ENCODE measurements around the gene POP4. TPM values are rescaled to one million over a fixed set of nuclear protein-coding genes. Genes with fewer than 3 reads are reported as not detected.

Gene POP4
- total and polyA plus RNA-seq, 10 of the 15 experiments (the other 5 are each of a cell fraction or from before 2014, with no cell fraction given): 52.1 to 231 (median 118) TPM

DNA sequence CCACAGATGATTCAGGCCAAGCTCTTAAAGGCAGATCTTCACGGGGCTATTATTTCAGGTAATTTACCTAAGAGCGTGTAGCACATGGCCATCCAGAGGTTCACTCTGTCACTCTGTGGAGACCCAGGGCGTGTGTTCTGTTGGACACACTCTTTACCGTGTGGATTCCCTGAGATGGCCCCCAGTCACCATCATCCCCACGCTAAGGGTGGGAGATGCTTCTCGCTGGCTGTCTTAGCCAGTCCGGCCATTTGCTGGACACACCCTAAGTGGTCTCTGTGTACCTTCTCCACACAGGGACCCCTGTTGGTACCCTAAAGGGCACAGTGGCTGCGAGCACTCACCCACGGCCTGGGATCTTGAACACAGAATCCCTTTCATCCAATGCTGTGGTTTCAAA lies 6.0 kb downstream of the POP4 start:
- POLR2A ChIA-PET: interaction anchor here (2.7 kb wide), 1 partner anchor 53 kb away, joined by 10 read pairs; the partner anchor contains the start of gene PLEKHF1
- 98% methylated on average over 9 of the region's 9 CpGs for WGBS (ENCODE audit: insufficient coverage, insufficient replicate concordance, low lambda C conversion rate, missing lambda C conversion rate)

DNA sequence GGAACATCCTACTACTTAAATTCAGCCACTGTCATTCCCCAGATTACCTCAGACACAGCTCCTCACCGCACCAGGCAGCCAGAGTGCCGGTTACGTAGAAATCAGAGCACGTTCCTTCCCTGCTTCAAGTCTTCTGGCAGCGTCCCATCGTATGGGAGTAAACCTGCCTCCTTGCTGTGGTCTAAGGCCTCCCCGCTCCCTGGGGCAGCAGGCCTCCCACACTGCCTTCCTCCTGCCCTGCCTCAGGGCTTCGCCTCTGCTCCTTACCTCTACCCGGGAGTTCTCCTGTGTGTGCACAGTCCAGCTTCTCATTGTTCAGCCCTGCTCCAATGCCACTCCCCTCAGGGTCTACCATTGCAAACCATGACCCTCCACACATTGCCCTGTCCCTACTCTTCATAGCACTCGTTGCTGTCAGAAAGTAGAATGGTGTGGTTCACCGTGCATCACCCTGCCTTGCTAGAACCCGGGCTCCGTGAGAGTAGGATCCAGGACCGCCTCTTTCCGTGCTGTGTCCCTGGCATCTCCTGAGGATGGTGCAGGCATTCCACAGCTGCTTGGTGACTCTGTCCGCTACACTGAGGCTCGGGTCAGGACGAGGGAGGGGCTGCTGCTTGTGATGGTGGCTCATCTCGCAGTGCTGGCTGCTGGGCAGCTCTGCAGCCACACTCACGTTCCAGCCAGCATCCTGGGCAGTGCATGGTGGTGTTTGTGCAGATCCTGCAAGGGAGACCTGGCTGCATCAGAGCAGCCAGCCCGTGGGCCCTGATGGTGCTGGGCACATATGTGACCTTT lies 6.9 kb downstream of the POP4 start:
- BruUV-seq (replicated peaks): no TSS peak
- CTCF ChIA-PET: interaction anchor here (5.4 to 9.5 kb wide), 4 partner anchors 54 to 101 kb away, joined by 45 to 237 read pairs (median 100); partner anchors contain the start of genes C19orf12 and PLEKHF1
- SMC1A ChIA-PET (ENCODE audit: uncharacterized antibody, unreplicated experiment): interaction anchor here (3.8 to 4.4 kb wide), 2 partner anchors 78 to 103 kb away, joined by 26 to 59 read pairs; partner anchors contain the start of gene C19orf12
- no peak overlapping the region for H3K4me3 ChIP-seq
- H3K9me3 ChIP-seq (replicated peaks; ENCODE audit: control insufficient read depth, insufficient read depth, low read length): no peaks in the 10 kb centered on the region
- DNase-seq (ENCODE audit: low read depth, low spot score) (no peak), ATAC-seq (no peak), FAIRE-seq (no peak)
- no peak overlapping the region for H2AFZ ChIP-seq (ENCODE audit: control insufficient read depth, low read depth, low read length)
- no peak overlapping the region for H3K4me2 ChIP-seq (ENCODE audit: control insufficient read depth, insufficient read depth)
- no peaks in the 10 kb centered on the region for H3K27me3 ChIP-seq (replicated peaks in 1 of 2; ENCODE audit: control insufficient read depth in 2 of 2, insufficient read depth in 2 of 2, low read length in 1 of 2)
- in situ Hi-C loops (cut with MboI): loop anchor here (10.0 kb wide), 1 partner anchor 52 kb away; the partner anchor contains the start of gene PLEKHF1
- peaks cover 14% of the 10 kb centered on the region for H3K4me1 ChIP-seq (ENCODE audit: control insufficient read depth, insufficient read depth, low read length)
- H3K79me2 ChIP-seq (ENCODE audit: control insufficient read depth, insufficient read depth, low read length): no peaks in the 10 kb centered on the region
- POLR2A ChIA-PET: no interaction called here
- no peaks in the 10 kb centered on the region for H4K20me1 ChIP-seq (ENCODE audit: control insufficient read depth, insufficient read depth)
- RAD21 ChIA-PET (ENCODE audit: unreplicated experiment): no interaction called here
- intact Hi-C loops (cut with micrococcal nuclease; ENCODE audit: unreplicated experiment): no loop called here
- no peak for TF ChIP-seq SPI1 (IDR thresholded peaks at IDR 0.05; ENCODE audit: borderline replicate concordance, insufficient read depth, low read depth, low read length)
- TF ChIP-seq, protein P1, sequence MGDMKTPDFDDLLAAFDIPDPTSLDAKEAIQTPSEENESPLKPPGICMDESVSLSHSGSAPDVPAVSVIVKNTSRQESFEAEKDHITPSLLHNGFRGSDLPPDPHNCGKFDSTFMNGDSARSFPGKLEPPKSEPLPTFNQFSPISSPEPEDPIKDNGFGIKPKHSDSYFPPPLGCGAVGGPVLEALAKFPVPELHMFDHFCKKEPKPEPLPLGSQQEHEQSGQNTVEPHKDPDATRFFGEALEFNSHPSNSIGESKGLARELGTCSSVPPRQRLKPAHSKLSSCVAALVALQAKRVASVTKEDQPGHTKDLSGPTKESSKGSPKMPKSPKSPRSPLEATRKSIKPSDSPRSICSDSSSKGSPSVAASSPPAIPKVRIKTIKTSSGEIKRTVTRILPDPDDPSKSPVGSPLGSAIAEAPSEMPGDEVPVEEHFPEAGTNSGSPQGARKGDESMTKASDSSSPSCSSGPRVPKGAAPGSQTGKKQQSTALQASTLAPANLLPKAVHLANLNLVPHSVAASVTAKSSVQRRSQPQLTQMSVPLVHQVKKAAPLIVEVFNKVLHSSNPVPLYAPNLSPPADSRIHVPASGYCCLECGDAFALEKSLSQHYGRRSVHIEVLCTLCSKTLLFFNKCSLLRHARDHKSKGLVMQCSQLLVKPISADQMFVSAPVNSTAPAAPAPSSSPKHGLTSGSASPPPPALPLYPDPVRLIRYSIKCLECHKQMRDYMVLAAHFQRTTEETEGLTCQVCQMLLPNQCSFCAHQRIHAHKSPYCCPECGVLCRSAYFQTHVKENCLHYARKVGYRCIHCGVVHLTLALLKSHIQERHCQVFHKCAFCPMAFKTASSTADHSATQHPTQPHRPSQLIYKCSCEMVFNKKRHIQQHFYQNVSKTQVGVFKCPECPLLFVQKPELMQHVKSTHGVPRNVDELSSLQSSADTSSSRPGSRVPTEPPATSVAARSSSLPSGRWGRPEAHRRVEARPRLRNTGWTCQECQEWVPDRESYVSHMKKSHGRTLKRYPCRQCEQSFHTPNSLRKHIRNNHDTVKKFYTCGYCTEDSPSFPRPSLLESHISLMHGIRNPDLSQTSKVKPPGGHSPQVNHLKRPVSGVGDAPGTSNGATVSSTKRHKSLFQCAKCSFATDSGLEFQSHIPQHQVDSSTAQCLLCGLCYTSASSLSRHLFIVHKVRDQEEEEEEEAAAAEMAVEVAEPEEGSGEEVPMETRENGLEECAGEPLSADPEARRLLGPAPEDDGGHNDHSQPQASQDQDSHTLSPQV (IDR thresholded peaks at IDR 0.05): no peak
- WGBS (ENCODE audit: insufficient coverage, insufficient replicate concordance, low lambda C conversion rate, missing lambda C conversion rate): 86% methylated on average over 21 of the region's 21 CpGs
- no peak overlapping the region for H3K27ac ChIP-seq (ENCODE audit: control insufficient read depth, insufficient read depth)
- H3K9ac ChIP-seq (ENCODE audit: control insufficient read depth, insufficient read depth, low read length): no peak overlapping the region
- peaks cover 23 to 24% of the 10 kb centered on the region in 2 experiments for H3K36me3 ChIP-seq (ENCODE audit: control insufficient read depth in 2 of 2, insufficient read depth in 2 of 2, low read length in 1 of 2)

More for the DNA sequence above, 6.0 kb downstream of the POP4 start:
- H2AFZ ChIP-seq (ENCODE audit: control insufficient read depth, low read depth, low read length): no peak overlapping the region
- intact Hi-C loops (cut with micrococcal nuclease; ENCODE audit: unreplicated experiment) (no loop called here), in situ Hi-C loops (cut with MboI) (loop anchor here (10.0 kb wide), 1 partner anchor 53 kb away; the partner anchor contains the start of gene PLEKHF1)
- no peak overlapping the region for H3K27ac ChIP-seq (ENCODE audit: control insufficient read depth, insufficient read depth)
- H3K4me1 ChIP-seq (ENCODE audit: control insufficient read depth, insufficient read depth, low read length): peaks cover 14% of the 10 kb centered on the region
- peaks cover 23 to 24% of the 10 kb centered on the region in 2 experiments for H3K36me3 ChIP-seq (ENCODE audit: control insufficient read depth in 2 of 2, insufficient read depth in 2 of 2, low read length in 1 of 2)
- ChIA-PET CTCF (interaction anchor here (0.6 to 9.5 kb wide), 8 partner anchors 8 to 102 kb away, joined by 3 to 237 read pairs (median 40); partner anchors contain the start of genes C19orf12 and PLEKHF1), SMC1A (ENCODE audit: uncharacterized antibody, unreplicated experiment) (interaction anchor here (3.8 to 4.4 kb wide), 3 partner anchors 55 to 104 kb away, joined by 26 to 59 read pairs (median 42); partner anchors contain the start of genes C19orf12 and PLEKHF1), RAD21 (ENCODE audit: unreplicated experiment) (interaction anchor here (3.3 to 3.7 kb wide), 3 partner anchors 55 to 104 kb away, joined by 19 to 61 read pairs (median 37); partner anchors contain the start of genes C19orf12 and PLEKHF1)
- no peak overlapping the region for H3K4me2 ChIP-seq (ENCODE audit: control insufficient read depth, insufficient read depth)
- BruUV-seq (replicated peaks): no TSS peak
- no peak overlapping the region for H3K9ac ChIP-seq (ENCODE audit: control insufficient read depth, insufficient read depth, low read length)
- DNase-seq (ENCODE audit: low read depth, low spot score) (no peak), ATAC-seq (no peak), FAIRE-seq (no peak)
- TF ChIP-seq PAX5 (IDR thresholded peaks at IDR 0.05; ENCODE audit: borderline replicate concordance, low read depth, low read length): no peak
- no peak for TF ChIP-seq ZNF274 (IDR thresholded peaks at IDR 0.05; ENCODE audit: insufficient read depth, insufficient read length)
- TF ChIP-seq JUND (IDR thresholded peaks at IDR 0.05; ENCODE audit: low read depth, low read length): no peak
- no peak for TF ChIP-seq GATAD2B (conservative IDR thresholded peaks at IDR 0.05; ENCODE audit: low read depth)
- TF ChIP-seq RAD51 (IDR thresholded peaks at IDR 0.05): no peak
- no peak for TF ChIP-seq NFXL1 (IDR thresholded peaks at IDR 0.05; ENCODE audit: borderline replicate concordance)
- H3K27me3 ChIP-seq (replicated peaks in 1 of 2; ENCODE audit: control insufficient read depth in 2 of 2, insufficient read depth in 2 of 2, low read length in 1 of 2): no peaks in the 10 kb centered on the region
- H3K79me2 ChIP-seq (ENCODE audit: control insufficient read depth, insufficient read depth, low read length): no peaks in the 10 kb centered on the region
- H3K4me3 ChIP-seq: no peak overlapping the region
- H4K20me1 ChIP-seq (ENCODE audit: control insufficient read depth, insufficient read depth): no peaks in the 10 kb centered on the region
- no peaks in the 10 kb centered on the region for H3K9me3 ChIP-seq (replicated peaks; ENCODE audit: control insufficient read depth, insufficient read depth, low read length)
